Tibial nerve (tissue), 3 donors: ENCODE results near the gene ZBTB20.

Experiments used
- POLR2A ChIP-seq, 2 donors: fragments of 450-650 bp; IDR thresholded peaks; one replicate each; pipeline ENCODE4 v1.6.1; 2017; ENCODE audit warnings: antibody characterized with exemption in 2 of 2, mild to moderate bottlenecking in 2 of 2, moderate library complexity in 2 of 2
- TF ChIP-seq, protein P1 (sequence below), 5 experiments: fragments of 200-600 bp in 3 of 5; fragments of 450-650 bp in 2 of 5; sonication (generic) in 3 of 5; IDR thresholded peaks; one replicate each; pipeline ENCODE4 v1.5.1; 2016 to 2019; ENCODE audit warnings: antibody characterized with exemption in 5 of 5, mild to moderate bottlenecking in 3 of 5, moderate library complexity in 2 of 5

- TF ChIP-seq, protein P1, sequence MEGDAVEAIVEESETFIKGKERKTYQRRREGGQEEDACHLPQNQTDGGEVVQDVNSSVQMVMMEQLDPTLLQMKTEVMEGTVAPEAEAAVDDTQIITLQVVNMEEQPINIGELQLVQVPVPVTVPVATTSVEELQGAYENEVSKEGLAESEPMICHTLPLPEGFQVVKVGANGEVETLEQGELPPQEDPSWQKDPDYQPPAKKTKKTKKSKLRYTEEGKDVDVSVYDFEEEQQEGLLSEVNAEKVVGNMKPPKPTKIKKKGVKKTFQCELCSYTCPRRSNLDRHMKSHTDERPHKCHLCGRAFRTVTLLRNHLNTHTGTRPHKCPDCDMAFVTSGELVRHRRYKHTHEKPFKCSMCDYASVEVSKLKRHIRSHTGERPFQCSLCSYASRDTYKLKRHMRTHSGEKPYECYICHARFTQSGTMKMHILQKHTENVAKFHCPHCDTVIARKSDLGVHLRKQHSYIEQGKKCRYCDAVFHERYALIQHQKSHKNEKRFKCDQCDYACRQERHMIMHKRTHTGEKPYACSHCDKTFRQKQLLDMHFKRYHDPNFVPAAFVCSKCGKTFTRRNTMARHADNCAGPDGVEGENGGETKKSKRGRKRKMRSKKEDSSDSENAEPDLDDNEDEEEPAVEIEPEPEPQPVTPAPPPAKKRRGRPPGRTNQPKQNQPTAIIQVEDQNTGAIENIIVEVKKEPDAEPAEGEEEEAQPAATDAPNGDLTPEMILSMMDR (IDR thresholded peaks at IDR 0.05): no peak
- TF ChIP-seq POLR2A (IDR thresholded peaks at IDR 0.05): no peak
These were observed 299.0 kb downstream of the ZBTB20 start for GRCh38 chr3:114848082-114848481.
